H1 (cell line): ENCODE measurements around the gene CD58. TPM values are rescaled to one million over a fixed set of nuclear protein-coding genes. Genes with fewer than 3 reads are reported as not detected.

ENCODE experiments used
- CTCF ChIA-PET: fragments of 300-600 bp; sonication (Branson Sonifier 250); formaldehyde crosslinking; loops from one replicate; lab custom pipeline; 2021; ENCODE audit not compliant: partially characterized antibody; lab: Charles Lee
- POLR2A ChIA-PET: fragments of 300-600 bp; sonication (Branson Sonifier 250); formaldehyde crosslinking; loops from one replicate; lab custom pipeline; 2021; ENCODE audit warnings: inconsistent platforms; ENCODE audit not compliant: partially characterized antibody; lab: Charles Lee
- DNase-seq, 2 experiments: peaks; one replicate each; pipeline versions ENCODE4 v3.0.0 to v3.0.0-alpha.2; 2010 to 2022; ENCODE audit warnings: low spot score in 2 of 2, low read depth in 1 of 2, mixed read lengths in 1 of 2
- FAIRE-seq: peaks from 2 replicates; lab custom pipeline; 2011; peaks lifted over from hg19 to GRCh38; lab: Jason Lieb, UNC
- H2AFZ ChIP-seq: 2 replicates; pipeline ENCODE4 v1.8.1; 2012; ENCODE audit warnings: low read length, inconsistent platforms
- H2AK5ac ChIP-seq: 2 replicates; pipeline ENCODE4 v1.6.1; 2013; ENCODE audit warnings: low read depth, low read length
- H2BK120ac ChIP-seq: replicated peaks from 2 replicates; pipeline ENCODE3; 2013; ENCODE audit warnings: low read depth, low read length, inconsistent platforms
- H2BK12ac ChIP-seq: 2 replicates; pipeline ENCODE4 v1.6.1; 2013; ENCODE audit warnings: low read depth, low read length
- H2BK15ac ChIP-seq: 2 replicates; pipeline ENCODE4 v1.6.1; 2013; ENCODE audit warnings: low read length
- H2BK20ac ChIP-seq: 2 replicates; pipeline ENCODE4 v1.6.1; 2013; ENCODE audit warnings: low read length
- H2BK5ac ChIP-seq: 2 replicates; pipeline ENCODE4 v1.6.1; 2013; ENCODE audit warnings: low read depth, low read length
- H3K14ac ChIP-seq: 2 replicates; pipeline ENCODE4 v1.6.1; 2013; ENCODE audit warnings: inconsistent platforms; ENCODE audit not compliant: insufficient read length
- H3K18ac ChIP-seq: 2 replicates; pipeline ENCODE4 v1.6.1; 2013; ENCODE audit warnings: low read length; ENCODE audit errors: extremely low read depth
- H3K23ac ChIP-seq: 2 replicates; pipeline ENCODE4 v1.6.1; 2013; ENCODE audit warnings: inconsistent platforms; ENCODE audit not compliant: insufficient read length
- H3K23me2 ChIP-seq: 2 replicates; pipeline ENCODE4 v1.6.1; 2013; ENCODE audit warnings: low read depth, low read length
- H3K27ac ChIP-seq: 2 replicates; pipeline ENCODE4 v1.6.1; 2011; ENCODE audit warnings: low read depth, low read length, inconsistent platforms
- H3K27me3 ChIP-seq, 4 experiments: replicated peaks in 1 of 4; 1 replicate in 1 of 4; 2 replicates in 3 of 4; pipeline versions ENCODE4 v1.6.1 to v1.8.1; 2011 to 2013; ENCODE audit warnings: low read length in 3 of 4, mild to moderate bottlenecking in 3 of 4, inconsistent platforms in 2 of 4, mixed read lengths in 2 of 4, moderate library complexity in 1 of 4; ENCODE audit not compliant: control insufficient read depth in 3 of 4, insufficient read depth in 3 of 4; ENCODE audit errors: extremely low read depth in 1 of 4
- H3K36me3 ChIP-seq, 4 experiments: 2 replicates each; pipeline versions ENCODE4 v1.6.1 to v1.8.1; 2011 to 2013; ENCODE audit warnings: mild to moderate bottlenecking in 4 of 4, low read length in 3 of 4, moderate library complexity in 2 of 4, control low read depth in 1 of 4, inconsistent platforms in 1 of 4; ENCODE audit not compliant: insufficient read depth in 4 of 4, control insufficient read depth in 2 of 4
- H3K4ac ChIP-seq: replicated peaks from 2 replicates; pipeline ENCODE3; 2013; ENCODE audit warnings: low read length, low read depth, mixed read lengths, inconsistent platforms; ENCODE audit not compliant: insufficient read length
- H3K4me1 ChIP-seq, 4 experiments: replicated peaks in 1 of 4; 1 replicate in 1 of 4; 2 replicates in 3 of 4; pipeline versions ENCODE4 v1.6.1 to v1.8.1; 2011 to 2013; ENCODE audit warnings: low read length in 3 of 4, inconsistent platforms in 2 of 4, mixed read lengths in 1 of 4; ENCODE audit not compliant: insufficient read depth in 4 of 4, control insufficient read depth in 3 of 4
- H3K4me2 ChIP-seq, 2 experiments: 2 replicates each; pipeline versions ENCODE4 v1.6.1 to v1.8.1; 2011 to 2013; ENCODE audit warnings: low read depth in 2 of 2, low read length in 2 of 2, control low read depth in 1 of 2, inconsistent platforms in 1 of 2, mild to moderate bottlenecking in 1 of 2; ENCODE audit not compliant: insufficient read depth in 1 of 2
- H3K4me3 ChIP-seq, 4 experiments: fragments of 200-600, 300-600 bp in 1 of 4; sonication (generic), shearing (Covaris generic), sonication (Bioruptor Twin) in 1 of 4; 2 replicates each; pipeline versions ENCODE4 v1.5.1 to v1.8.1; 2011 to 2016; ENCODE audit warnings: low read length in 4 of 4, low read depth in 3 of 4, control low read depth in 2 of 4, inconsistent platforms in 2 of 4, mild to moderate bottlenecking in 2 of 4, mixed read lengths in 1 of 4, moderate library complexity in 1 of 4; ENCODE audit not compliant: insufficient read depth in 2 of 4; ENCODE audit errors: extremely low read depth in 1 of 4
- H3K56ac ChIP-seq: replicated peaks from 2 replicates; pipeline ENCODE3; 2013; ENCODE audit warnings: low read depth, mild to moderate bottlenecking, mixed read lengths, low read length, inconsistent platforms; ENCODE audit not compliant: insufficient read length
- H3K79me1 ChIP-seq: 2 replicates; pipeline ENCODE4 v1.6.1; 2013; ENCODE audit warnings: low read depth, low read length, control low read depth
- H3K79me2 ChIP-seq, 2 experiments: 2 replicates each; pipeline versions ENCODE4 v1.6.1 to v1.8.1; 2012 to 2013; ENCODE audit warnings: low read length in 2 of 2, mild to moderate bottlenecking in 2 of 2, inconsistent platforms in 1 of 2; ENCODE audit not compliant: insufficient read depth in 2 of 2, control insufficient read depth in 1 of 2
- H3K9ac ChIP-seq, 4 experiments: replicated peaks in 1 of 4; 1 replicate in 1 of 4; 2 replicates in 3 of 4; pipeline versions ENCODE4 v1.6.1 to v1.8.1; 2011 to 2013; ENCODE audit warnings: low read depth in 3 of 4, low read length in 3 of 4, control low read depth in 2 of 4, mild to moderate bottlenecking in 2 of 4, moderate library complexity in 2 of 4, inconsistent platforms in 1 of 4; ENCODE audit errors: extremely low read depth in 1 of 4
- H3K9me3 ChIP-seq, 2 experiments: 2 replicates each; pipeline versions ENCODE4 v1.6.1 to v1.8.1; 2012 to 2013; ENCODE audit warnings: mild to moderate bottlenecking in 2 of 2, moderate library complexity in 2 of 2, control low read depth in 1 of 2, inconsistent platforms in 1 of 2, low read depth in 1 of 2, low read length in 1 of 2, mixed read lengths in 1 of 2; ENCODE audit not compliant: insufficient read depth in 2 of 2
- H4K20me1 ChIP-seq, 2 experiments: replicated peaks in 1 of 2; 2 replicates each; pipeline versions ENCODE3 to v1.8.1; 2011 to 2013; ENCODE audit warnings: inconsistent platforms in 2 of 2, low read length in 2 of 2, mild to moderate bottlenecking in 1 of 2; ENCODE audit not compliant: insufficient read depth in 2 of 2, control insufficient read depth in 1 of 2
- H4K5ac ChIP-seq: 2 replicates; pipeline ENCODE4 v1.6.1; 2013; ENCODE audit warnings: low read length, low read depth, mixed read lengths, inconsistent platforms; ENCODE audit not compliant: insufficient read length
- H4K8ac ChIP-seq: 2 replicates; pipeline ENCODE4 v1.8.0; 2013; ENCODE audit warnings: mild to moderate bottlenecking, moderate library complexity, low read length, inconsistent platforms; ENCODE audit not compliant: insufficient read depth; ENCODE audit errors: extremely low read depth
- H4K91ac ChIP-seq: replicated peaks from 2 replicates; pipeline ENCODE3; 2013; ENCODE audit warnings: low read length, mixed read lengths, inconsistent platforms; ENCODE audit not compliant: insufficient read length
- ATF3 ChIP-seq: IDR thresholded peaks from 2 replicates; pipeline ENCODE4 v1.6.1; 2011; ENCODE audit warnings: low read depth, mild to moderate bottlenecking, low read length; ENCODE audit not compliant: insufficient read depth
- BRCA1 ChIP-seq: IDR thresholded peaks from 2 replicates; pipeline ENCODE4 v1.6.1; 2012; ENCODE audit warnings: low read depth, low read length, improper control_type of control experiment
- CTBP2 ChIP-seq: IDR thresholded peaks from 2 replicates; pipeline ENCODE4 v1.7.0; 2011; ENCODE audit warnings: borderline replicate concordance, mild to moderate bottlenecking, moderate library complexity, mixed read lengths, low read length; ENCODE audit not compliant: insufficient read depth, insufficient read length
- GABPA ChIP-seq: IDR thresholded peaks from 2 replicates; pipeline ENCODE4 v1.6.1; 2011; ENCODE audit warnings: mild to moderate bottlenecking, low read length, moderate library complexity, borderline replicate concordance; ENCODE audit not compliant: insufficient read depth
- HDAC2 ChIP-seq, 2 experiments: fragments of 300-600 bp in 1 of 2; sonication (generic) in 1 of 2; IDR thresholded peaks; 2 replicates each; pipeline ENCODE4 v1.6.1; 2011 to 2012; ENCODE audit warnings: low read depth in 2 of 2, low read length in 2 of 2, mild to moderate bottlenecking in 2 of 2, moderate library complexity in 2 of 2, borderline replicate concordance in 1 of 2, inconsistent platforms in 1 of 2
- HDAC6 ChIP-seq: IDR thresholded peaks from one replicate; pipeline ENCODE4 v1.7.1; 2012; ENCODE audit warnings: low read depth, mild to moderate bottlenecking, inconsistent platforms, low read length, moderate library complexity
- JUN ChIP-seq: IDR thresholded peaks from 2 replicates; pipeline ENCODE4 v1.6.1; 2011; ENCODE audit warnings: low read depth, mild to moderate bottlenecking, improper control_type of control experiment, low read length
- KDM1A ChIP-seq: fragments of 200-600, 300-600 bp; sonication (generic); IDR thresholded peaks from 2 replicates; pipeline ENCODE4 v1.7.1; 2016; ENCODE audit warnings: mild to moderate bottlenecking, low read length, borderline replicate concordance
- KDM5A ChIP-seq: fragments of 200-600 bp; IDR thresholded peaks from 2 replicates; pipeline ENCODE4 v1.7.1; 2012; ENCODE audit warnings: mild to moderate bottlenecking, low read length, inconsistent platforms, mixed read lengths
- RAD21 ChIP-seq, 2 experiments: IDR thresholded peaks in 1 of 2; conservative IDR thresholded peaks in 1 of 2; 2 replicates each; pipeline ENCODE4 v1.6.1; 2011; ENCODE audit warnings: low read depth in 2 of 2, low read length in 2 of 2, improper control_type of control experiment in 1 of 2, inconsistent platforms in 1 of 2, mild to moderate bottlenecking in 1 of 2, moderate library complexity in 1 of 2
- RXRA ChIP-seq: IDR thresholded peaks from 2 replicates; pipeline ENCODE4 v1.6.1; 2011; ENCODE audit warnings: low read depth, mild to moderate bottlenecking, low read length, moderate library complexity; ENCODE audit not compliant: insufficient read depth
- SIRT6 ChIP-seq: IDR thresholded peaks from one replicate; pipeline ENCODE4 v1.7.1; 2012; ENCODE audit warnings: low read length, inconsistent platforms
- TAF1 ChIP-seq: IDR thresholded peaks from 2 replicates; pipeline ENCODE4 v1.6.1; 2011; ENCODE audit warnings: mild to moderate bottlenecking, low read depth, low read length
- whole genome bisulfite sequencing, 2 experiments: shearing (Covaris generic) in 1 of 2; methylation state at CpG; one replicate each; pipeline versions ENCODE4 v1.1.6 to v1.1.7; 2013 to 2015; ENCODE audit warnings: low lambda C conversion rate in 2 of 2, mixed read lengths in 2 of 2, inconsistent platforms in 1 of 2, low coverage in 1 of 2, missing lambda C conversion rate in 1 of 2; ENCODE audit not compliant: insufficient replicate concordance in 2 of 2, insufficient coverage in 1 of 2, insufficient read length in 1 of 2; ENCODE audit errors: extremely low coverage in 1 of 2, missing lambda C conversion rate in 1 of 2; 5-methylcytosine and 5-hydroxymethylcytosine counted together
- polyA plus RNA-seq, 7 experiments: library from polyadenylated mRNA; depleted of rRNA in 3 of 7; stranded (reverse) in 5 of 7; unstranded in 2 of 7; fragments of >200 nt in 5 of 7; fragments of 200-250 nt in 2 of 7; gene quantifications; 1 replicate in 5 of 7; 2 replicates in 1 of 7; 4 replicates in 1 of 7; pipeline versions ENCODE4 v1.2.1 to v1.2.3, GENCODE V29; 2011 to 2013; ENCODE audit warnings: missing spikeins in 2 of 7, mixed read lengths in 2 of 7
- total RNA-seq: library from RNA; stranded (reverse); fragmentation: NEBNext Ultra II Directional; extraction: Animal tissue kit (Norgen Biotek cat#: 25700); gene quantifications from 2 replicates; pipeline ENCODE4 v1.2.1, GENCODE V29; 2021

Gene CD58
- total and polyA plus RNA-seq, 2 of the 8 experiments (the other 6 are each of a cell fraction or from before 2014, with no cell fraction given) = 5.3 to 5.5 TPM

- 91% methylated on average over 5 of the region's 5 CpGs; no CpG with 5 or more reads in 1 of the 2 experiments for WGBS, 2 experiments
- no peak overlapping the region for H2BK120ac ChIP-seq
- H2AK5ac ChIP-seq = no peak overlapping the region
- peak overlapping the region; percentile 22 for H4K5ac ChIP-seq
- no peak overlapping the region for H3K4me3 ChIP-seq
- H4K20me1 ChIP-seq = no peaks in the 10 kb centered on the region
- no peaks in the 10 kb centered on the region for H3K79me2 ChIP-seq
- no peaks in the 10 kb centered on the region; a peak in 1 of 7 replicates for H3K4me1 ChIP-seq
- POLR2A ChIA-PET = no interaction called here
- H2BK20ac ChIP-seq = no peak overlapping the region
- H2BK15ac ChIP-seq = no peak overlapping the region
- FAIRE-seq (no peak), DNase-seq (no peak)
- H3K9me3 ChIP-seq = no peaks in the 10 kb centered on the region
- H3K27me3 ChIP-seq = no peaks in the 10 kb centered on the region
- H3K4me2 ChIP-seq = no peak overlapping the region
- no peak overlapping the region for H2AFZ ChIP-seq
- H2BK5ac ChIP-seq = no peak overlapping the region
- CTCF ChIA-PET = interaction anchor here (1.3 to 10.7 kb wide), 3 partner anchors 10 to 350 kb away, joined by 3 to 116 read pairs (median 6); no protein-coding TSS in a partner anchor
- no peaks in the 10 kb centered on the region for H3K23me2 ChIP-seq
- no peak overlapping the region for H3K27ac ChIP-seq
- H3K36me3 ChIP-seq = no peaks in the 10 kb centered on the region
- H3K14ac ChIP-seq = no peak overlapping the region
- no peaks in the 10 kb centered on the region for H3K79me1 ChIP-seq
- no peak overlapping the region for H3K4ac ChIP-seq
- no peak overlapping the region for H4K91ac ChIP-seq
- no peak overlapping the region for H3K18ac ChIP-seq
- no peak overlapping the region for H4K8ac ChIP-seq
- H2BK12ac ChIP-seq = no peak overlapping the region
- no peak overlapping the region for H3K9ac ChIP-seq
- no peak overlapping the region for H3K56ac ChIP-seq
- H3K23ac ChIP-seq = no peak overlapping the region
- no peak for TF ChIP-seq HDAC6
- TF ChIP-seq JUN = no peak
- TF ChIP-seq KDM1A = no peak
- TF ChIP-seq SIRT6 = no peak
- no peak for TF ChIP-seq KDM5A
- no peak for TF ChIP-seq HDAC2 (IDR thresholded peaks at IDR 0.05; ENCODE audit: borderline replicate concordance in 1 of 2, low read depth in 2 of 2, low read length in 2 of 2)
- no peak for TF ChIP-seq GABPA
- TF ChIP-seq RAD21 (IDR thresholded peaks at IDR 0.05 in 1 of 2, conservative IDR thresholded peaks at IDR 0.05 in 1 of 2; ENCODE audit: low read depth in 2 of 2, low read length in 2 of 2) = no peak
- no peak for TF ChIP-seq BRCA1
- TF ChIP-seq ATF3 = no peak
- TF ChIP-seq TAF1 = no peak
- no peak for TF ChIP-seq RXRA
- no peak for TF ChIP-seq CTBP2
These were observed 81.6 kb downstream of the CD58 start for GRCh38 chr1:116489231-116489697.
